A673 (cell line): ENCODE measurements around the gene PRKAR2B.

Experiments
- EZH2 ChIP-seq: fragments of 200-600 bp; sonication (generic); IDR thresholded peaks from 2 replicates; pipeline ENCODE4 v1.6.1; 2017; ENCODE audit warnings: borderline replicate concordance, low read depth, mild to moderate bottlenecking, mixed read lengths, antibody characterized with exemption, low read length; ENCODE audit not compliant: poor library complexity, severe bottlenecking
- TF ChIP-seq, protein P1 (sequence below): fragments of 300-800, 200-600 bp; sonication (generic); conservative IDR thresholded peaks from 2 replicates; pipeline ENCODE4 v1.5.1; 2017; ENCODE audit warnings: low read depth, mild to moderate bottlenecking, antibody characterized with exemption, low read length, moderate library complexity, mixed read lengths

DNA sequence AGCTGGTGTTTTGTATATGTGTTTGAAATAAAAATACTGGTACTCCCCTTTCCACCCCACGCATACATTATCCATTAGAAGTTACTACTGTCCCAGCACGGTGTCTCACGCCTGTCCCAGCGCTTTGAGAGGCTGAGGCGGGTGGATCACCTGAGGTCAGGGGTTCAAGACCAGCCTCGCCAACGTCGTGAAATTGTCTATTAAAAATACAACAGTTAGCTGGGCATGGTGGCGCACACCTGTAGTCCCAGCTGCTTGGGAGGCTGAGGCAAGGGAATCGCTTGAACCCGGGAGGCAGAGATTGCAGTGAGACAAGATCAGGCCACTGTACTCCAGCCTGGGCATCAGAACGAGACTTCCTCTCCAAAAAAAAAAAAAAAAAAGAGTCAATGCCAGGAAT, 127.0 kb downstream of the PRKAR2B start:
- TF ChIP-seq, protein P1, sequence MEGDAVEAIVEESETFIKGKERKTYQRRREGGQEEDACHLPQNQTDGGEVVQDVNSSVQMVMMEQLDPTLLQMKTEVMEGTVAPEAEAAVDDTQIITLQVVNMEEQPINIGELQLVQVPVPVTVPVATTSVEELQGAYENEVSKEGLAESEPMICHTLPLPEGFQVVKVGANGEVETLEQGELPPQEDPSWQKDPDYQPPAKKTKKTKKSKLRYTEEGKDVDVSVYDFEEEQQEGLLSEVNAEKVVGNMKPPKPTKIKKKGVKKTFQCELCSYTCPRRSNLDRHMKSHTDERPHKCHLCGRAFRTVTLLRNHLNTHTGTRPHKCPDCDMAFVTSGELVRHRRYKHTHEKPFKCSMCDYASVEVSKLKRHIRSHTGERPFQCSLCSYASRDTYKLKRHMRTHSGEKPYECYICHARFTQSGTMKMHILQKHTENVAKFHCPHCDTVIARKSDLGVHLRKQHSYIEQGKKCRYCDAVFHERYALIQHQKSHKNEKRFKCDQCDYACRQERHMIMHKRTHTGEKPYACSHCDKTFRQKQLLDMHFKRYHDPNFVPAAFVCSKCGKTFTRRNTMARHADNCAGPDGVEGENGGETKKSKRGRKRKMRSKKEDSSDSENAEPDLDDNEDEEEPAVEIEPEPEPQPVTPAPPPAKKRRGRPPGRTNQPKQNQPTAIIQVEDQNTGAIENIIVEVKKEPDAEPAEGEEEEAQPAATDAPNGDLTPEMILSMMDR, result no peak
- TF ChIP-seq EZH2, result no peak
